GM23338 (cell line): ENCODE measurements around the gene FNDC3B. TPM values are rescaled to one million over a fixed set of nuclear protein-coding genes. Genes with fewer than 3 reads are reported as not detected.

Experiments
- ATAC-seq: fragments of 200-7000 bp; cut with Tn5 transposase; 3 replicates; pipeline ENCODE4 v1.9.1; 2020
- DNase-seq: peaks from one replicate; pipeline ENCODE4 v3.0.0-alpha.2; 2015; ENCODE audit warnings: low spot score
- H2AFZ ChIP-seq: fragments of 200-600 bp; sonication (generic); 2 replicates; pipeline ENCODE4 v1.8.0; 2016; ENCODE audit warnings: antibody characterized with exemption, mild to moderate bottlenecking, moderate library complexity
- H3F3A ChIP-seq: fragments of 200-600 bp; sonication (generic); replicated peaks from 2 replicates; pipeline ENCODE4 v1.8.0; 2017; ENCODE audit warnings: antibody characterized with exemption, mixed run types, low read depth
- H3K27ac ChIP-seq: fragments of 200-600 bp; sonication (generic); 2 replicates; pipeline ENCODE4 v1.6.1; 2016; ENCODE audit warnings: low read depth
- H3K27me3 ChIP-seq: fragments of 200-600 bp; sonication (generic); 2 replicates; pipeline ENCODE4 v1.8.0; 2016; ENCODE audit warnings: mild to moderate bottlenecking, mixed run types, moderate library complexity; ENCODE audit not compliant: insufficient read depth
- H3K36me3 ChIP-seq: fragments of 200-600 bp; sonication (generic); 2 replicates; pipeline ENCODE4 v1.8.0; 2016; ENCODE audit warnings: mild to moderate bottlenecking; ENCODE audit not compliant: insufficient read depth
- H3K4me1 ChIP-seq: fragments of 200-600 bp; sonication (generic); 2 replicates; pipeline ENCODE4 v1.8.0; 2016; ENCODE audit warnings: mild to moderate bottlenecking, moderate library complexity; ENCODE audit not compliant: insufficient read depth
- H3K4me2 ChIP-seq: fragments of 200-600 bp; sonication (generic); 2 replicates; pipeline ENCODE4 v1.7.1; 2017; ENCODE audit warnings: mixed run types
- H3K4me3 ChIP-seq: fragments of 200-600 bp; sonication (generic); 2 replicates; pipeline ENCODE4 v1.6.1; 2016; ENCODE audit warnings: mixed run types
- H3K79me2 ChIP-seq: fragments of 200-600 bp; sonication (generic); replicated peaks from 2 replicates; pipeline ENCODE4 v1.8.0; 2017; ENCODE audit warnings: mild to moderate bottlenecking; ENCODE audit not compliant: insufficient read depth
- H3K9me2 ChIP-seq: fragments of 200-600 bp; sonication (generic); 2 replicates; pipeline ENCODE4 v1.8.0; 2017; ENCODE audit not compliant: insufficient read depth
- H4K20me1 ChIP-seq: fragments of 200-600 bp; sonication (generic); replicated peaks from 2 replicates; pipeline ENCODE4 v1.8.0; 2017; ENCODE audit warnings: mild to moderate bottlenecking; ENCODE audit not compliant: insufficient read depth
- H3K27ac Mint-ChIP-seq: 2 replicates; pipeline ENCODE4 v1.8.0; 2020; ENCODE audit warnings: inconsistent platforms, mild to moderate bottlenecking, moderate library complexity, mixed read lengths
- H3K27me3 Mint-ChIP-seq: 3 replicates; pipeline ENCODE4 v1.8.0; 2022; ENCODE audit warnings: low read depth, mild to moderate bottlenecking, moderate library complexity, mixed read lengths, inconsistent platforms; ENCODE audit not compliant: insufficient read depth, poor library complexity
- H3K36me3 Mint-ChIP-seq: 3 replicates; pipeline ENCODE4 v1.8.0; 2021; ENCODE audit warnings: low read depth, mild to moderate bottlenecking, inconsistent platforms, moderate library complexity, mixed read lengths
- H3K4me1 Mint-ChIP-seq: 3 replicates; pipeline ENCODE4 v1.8.0; 2020; ENCODE audit warnings: mild to moderate bottlenecking, inconsistent platforms, mixed read lengths
- H3K4me3 Mint-ChIP-seq: 3 replicates; pipeline ENCODE4 v1.8.0; 2021; ENCODE audit warnings: moderate library complexity, mild to moderate bottlenecking, inconsistent platforms, mixed read lengths
- H3K9me3 Mint-ChIP-seq: 3 replicates; pipeline ENCODE4 v1.8.0; 2020; ENCODE audit warnings: moderate library complexity, mild to moderate bottlenecking, inconsistent platforms, mixed read lengths
- CREB1 ChIP-seq: fragments of 250-450 bp; sonication (Bioruptor Pico); IDR thresholded peaks from 2 replicates; pipeline ENCODE4 v1.5.0; 2020; ENCODE audit warnings: low read depth, mild to moderate bottlenecking, moderate library complexity
- EZH2 ChIP-seq: fragments of 200-600 bp; sonication (generic); IDR thresholded peaks from one replicate; pipeline ENCODE4 v1.8.0; 2017; ENCODE audit warnings: antibody characterized with exemption, mild to moderate bottlenecking, low read depth; ENCODE audit not compliant: unreplicated experiment
- EZH2phosphoT487 ChIP-seq: fragments of 200-600 bp; sonication (generic); IDR thresholded peaks from one replicate; pipeline ENCODE4 v1.8.1; 2018; ENCODE audit warnings: antibody characterized with exemption; ENCODE audit not compliant: unreplicated experiment
- JUNB ChIP-seq: IDR thresholded peaks from one replicate; pipeline ENCODE4 v1.6.1; 2016; ENCODE audit warnings: antibody characterized with exemption; ENCODE audit not compliant: unreplicated experiment
- NANOG ChIP-seq: IDR thresholded peaks from 2 replicates; pipeline ENCODE4 v1.6.1; 2016; ENCODE audit warnings: antibody characterized with exemption, borderline replicate concordance
- POLR2AphosphoS5 ChIP-seq: IDR thresholded peaks from 2 replicates; pipeline ENCODE4 v1.6.1; 2016; ENCODE audit warnings: antibody characterized with exemption, low read depth
- STAT1 ChIP-seq: IDR thresholded peaks from one replicate; pipeline ENCODE4 v1.6.1; 2016; ENCODE audit warnings: antibody characterized with exemption; ENCODE audit not compliant: unreplicated experiment
- ZNF114 ChIP-seq: fragments of 250-450 bp; sonication (Bioruptor Pico); IDR thresholded peaks from 2 replicates; pipeline ENCODE4 v1.5.0; 2020; ENCODE audit warnings: mild to moderate bottlenecking, moderate library complexity
- ZNF331 ChIP-seq: fragments of 250-450 bp; sonication (Bioruptor Pico); IDR thresholded peaks from 2 replicates; pipeline ENCODE4 v1.5.0; 2020; ENCODE audit warnings: low read depth, mild to moderate bottlenecking, moderate library complexity
- polyA plus RNA-seq: library from polyadenylated mRNA; unstranded; fragments of >200 nt; fragmentation: Nextera tagmentation; extraction: Ambion mirVana; gene quantifications from 2 replicates; pipeline ENCODE4 v1.2.1, GENCODE V29; 2016
- total RNA-seq: library from RNA; depleted of rRNA; stranded (reverse); fragments of >200 nt; shearing (Covaris generic); gene quantifications from 2 replicates; pipeline ENCODE4 v1.2.3, GENCODE V29; 2014
- TF ChIP-seq, protein P1 (sequence below), 2 experiments: fragments of 200-600 bp in 1 of 2; sonication (generic) in 1 of 2; conservative IDR thresholded peaks; 2 replicates each; pipeline versions ENCODE4 v1.5.1 to v1.6.1; 2016 to 2017; ENCODE audit warnings: antibody characterized with exemption in 2 of 2, low read depth in 2 of 2, mild to moderate bottlenecking in 2 of 2, moderate library complexity in 1 of 2
- TF ChIP-seq, protein P2 (sequence below): IDR thresholded peaks from one replicate; pipeline ENCODE4 v1.6.1; 2018; ENCODE audit warnings: antibody characterized with exemption; ENCODE audit not compliant: unreplicated experiment
- TF ChIP-seq, protein P3 (sequence below): fragments of 250-450 bp; sonication (Bioruptor Pico); IDR thresholded peaks from 2 replicates; pipeline ENCODE4 v1.5.0; 2020; ENCODE audit warnings: mild to moderate bottlenecking, moderate library complexity
- TF ChIP-seq, protein P4 (sequence below): IDR thresholded peaks from 2 replicates; pipeline ENCODE4 v1.6.1; 2016; ENCODE audit warnings: antibody characterized with exemption

The FNDC3B gene
- total and polyA plus RNA-seq, 2 experiments from 2014 or later = 19.1 to 55.4 TPM

DNA sequence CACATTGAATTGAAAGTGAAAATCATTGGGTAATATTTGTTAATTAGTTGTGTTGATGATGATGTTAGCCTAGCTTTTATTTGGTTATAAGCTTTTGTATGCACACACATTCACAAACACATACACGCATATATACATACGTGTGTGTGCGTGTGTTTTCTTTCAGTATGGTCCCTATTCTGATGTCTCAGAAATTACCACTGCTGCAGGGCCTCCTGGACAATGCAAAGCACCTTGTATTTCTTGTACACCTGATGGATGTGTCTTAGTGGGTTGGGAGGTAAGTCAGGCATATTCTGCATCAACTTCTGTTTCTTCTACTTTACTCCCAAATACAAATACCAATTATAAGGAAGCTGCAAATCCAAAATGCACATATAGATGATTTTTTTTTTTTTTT lies 306.8 kb downstream of the FNDC3B start:
- peaks cover 67% of the 10 kb centered on the region for H3K36me3 Mint-ChIP-seq
- no peak for DNase-seq
- peaks cover 32% of the 10 kb centered on the region for H3K36me3 ChIP-seq
- no peak overlapping the region for H3K4me3 Mint-ChIP-seq
- H3K4me1 Mint-ChIP-seq = no peaks in the 10 kb centered on the region
- H3K27me3 ChIP-seq = no peaks in the 10 kb centered on the region
- TF ChIP-seq ZNF331 (CRISPR knock-in tag) = no peak
- no peak for TF ChIP-seq EZH2phosphoT487
- TF ChIP-seq NANOG = no peak
- TF ChIP-seq JUNB = no peak
- no peak for TF ChIP-seq POLR2AphosphoS5
- TF ChIP-seq, protein P1, sequence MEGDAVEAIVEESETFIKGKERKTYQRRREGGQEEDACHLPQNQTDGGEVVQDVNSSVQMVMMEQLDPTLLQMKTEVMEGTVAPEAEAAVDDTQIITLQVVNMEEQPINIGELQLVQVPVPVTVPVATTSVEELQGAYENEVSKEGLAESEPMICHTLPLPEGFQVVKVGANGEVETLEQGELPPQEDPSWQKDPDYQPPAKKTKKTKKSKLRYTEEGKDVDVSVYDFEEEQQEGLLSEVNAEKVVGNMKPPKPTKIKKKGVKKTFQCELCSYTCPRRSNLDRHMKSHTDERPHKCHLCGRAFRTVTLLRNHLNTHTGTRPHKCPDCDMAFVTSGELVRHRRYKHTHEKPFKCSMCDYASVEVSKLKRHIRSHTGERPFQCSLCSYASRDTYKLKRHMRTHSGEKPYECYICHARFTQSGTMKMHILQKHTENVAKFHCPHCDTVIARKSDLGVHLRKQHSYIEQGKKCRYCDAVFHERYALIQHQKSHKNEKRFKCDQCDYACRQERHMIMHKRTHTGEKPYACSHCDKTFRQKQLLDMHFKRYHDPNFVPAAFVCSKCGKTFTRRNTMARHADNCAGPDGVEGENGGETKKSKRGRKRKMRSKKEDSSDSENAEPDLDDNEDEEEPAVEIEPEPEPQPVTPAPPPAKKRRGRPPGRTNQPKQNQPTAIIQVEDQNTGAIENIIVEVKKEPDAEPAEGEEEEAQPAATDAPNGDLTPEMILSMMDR (conservative IDR thresholded peaks at IDR 0.05; ENCODE audit: low read depth in 2 of 2) = no peak
- TF ChIP-seq STAT1 = no peak
- TF ChIP-seq, protein P2, sequence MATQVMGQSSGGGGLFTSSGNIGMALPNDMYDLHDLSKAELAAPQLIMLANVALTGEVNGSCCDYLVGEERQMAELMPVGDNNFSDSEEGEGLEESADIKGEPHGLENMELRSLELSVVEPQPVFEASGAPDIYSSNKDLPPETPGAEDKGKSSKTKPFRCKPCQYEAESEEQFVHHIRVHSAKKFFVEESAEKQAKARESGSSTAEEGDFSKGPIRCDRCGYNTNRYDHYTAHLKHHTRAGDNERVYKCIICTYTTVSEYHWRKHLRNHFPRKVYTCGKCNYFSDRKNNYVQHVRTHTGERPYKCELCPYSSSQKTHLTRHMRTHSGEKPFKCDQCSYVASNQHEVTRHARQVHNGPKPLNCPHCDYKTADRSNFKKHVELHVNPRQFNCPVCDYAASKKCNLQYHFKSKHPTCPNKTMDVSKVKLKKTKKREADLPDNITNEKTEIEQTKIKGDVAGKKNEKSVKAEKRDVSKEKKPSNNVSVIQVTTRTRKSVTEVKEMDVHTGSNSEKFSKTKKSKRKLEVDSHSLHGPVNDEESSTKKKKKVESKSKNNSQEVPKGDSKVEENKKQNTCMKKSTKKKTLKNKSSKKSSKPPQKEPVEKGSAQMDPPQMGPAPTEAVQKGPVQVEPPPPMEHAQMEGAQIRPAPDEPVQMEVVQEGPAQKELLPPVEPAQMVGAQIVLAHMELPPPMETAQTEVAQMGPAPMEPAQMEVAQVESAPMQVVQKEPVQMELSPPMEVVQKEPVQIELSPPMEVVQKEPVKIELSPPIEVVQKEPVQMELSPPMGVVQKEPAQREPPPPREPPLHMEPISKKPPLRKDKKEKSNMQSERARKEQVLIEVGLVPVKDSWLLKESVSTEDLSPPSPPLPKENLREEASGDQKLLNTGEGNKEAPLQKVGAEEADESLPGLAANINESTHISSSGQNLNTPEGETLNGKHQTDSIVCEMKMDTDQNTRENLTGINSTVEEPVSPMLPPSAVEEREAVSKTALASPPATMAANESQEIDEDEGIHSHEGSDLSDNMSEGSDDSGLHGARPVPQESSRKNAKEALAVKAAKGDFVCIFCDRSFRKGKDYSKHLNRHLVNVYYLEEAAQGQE = no peak
- TF ChIP-seq, protein P3, sequence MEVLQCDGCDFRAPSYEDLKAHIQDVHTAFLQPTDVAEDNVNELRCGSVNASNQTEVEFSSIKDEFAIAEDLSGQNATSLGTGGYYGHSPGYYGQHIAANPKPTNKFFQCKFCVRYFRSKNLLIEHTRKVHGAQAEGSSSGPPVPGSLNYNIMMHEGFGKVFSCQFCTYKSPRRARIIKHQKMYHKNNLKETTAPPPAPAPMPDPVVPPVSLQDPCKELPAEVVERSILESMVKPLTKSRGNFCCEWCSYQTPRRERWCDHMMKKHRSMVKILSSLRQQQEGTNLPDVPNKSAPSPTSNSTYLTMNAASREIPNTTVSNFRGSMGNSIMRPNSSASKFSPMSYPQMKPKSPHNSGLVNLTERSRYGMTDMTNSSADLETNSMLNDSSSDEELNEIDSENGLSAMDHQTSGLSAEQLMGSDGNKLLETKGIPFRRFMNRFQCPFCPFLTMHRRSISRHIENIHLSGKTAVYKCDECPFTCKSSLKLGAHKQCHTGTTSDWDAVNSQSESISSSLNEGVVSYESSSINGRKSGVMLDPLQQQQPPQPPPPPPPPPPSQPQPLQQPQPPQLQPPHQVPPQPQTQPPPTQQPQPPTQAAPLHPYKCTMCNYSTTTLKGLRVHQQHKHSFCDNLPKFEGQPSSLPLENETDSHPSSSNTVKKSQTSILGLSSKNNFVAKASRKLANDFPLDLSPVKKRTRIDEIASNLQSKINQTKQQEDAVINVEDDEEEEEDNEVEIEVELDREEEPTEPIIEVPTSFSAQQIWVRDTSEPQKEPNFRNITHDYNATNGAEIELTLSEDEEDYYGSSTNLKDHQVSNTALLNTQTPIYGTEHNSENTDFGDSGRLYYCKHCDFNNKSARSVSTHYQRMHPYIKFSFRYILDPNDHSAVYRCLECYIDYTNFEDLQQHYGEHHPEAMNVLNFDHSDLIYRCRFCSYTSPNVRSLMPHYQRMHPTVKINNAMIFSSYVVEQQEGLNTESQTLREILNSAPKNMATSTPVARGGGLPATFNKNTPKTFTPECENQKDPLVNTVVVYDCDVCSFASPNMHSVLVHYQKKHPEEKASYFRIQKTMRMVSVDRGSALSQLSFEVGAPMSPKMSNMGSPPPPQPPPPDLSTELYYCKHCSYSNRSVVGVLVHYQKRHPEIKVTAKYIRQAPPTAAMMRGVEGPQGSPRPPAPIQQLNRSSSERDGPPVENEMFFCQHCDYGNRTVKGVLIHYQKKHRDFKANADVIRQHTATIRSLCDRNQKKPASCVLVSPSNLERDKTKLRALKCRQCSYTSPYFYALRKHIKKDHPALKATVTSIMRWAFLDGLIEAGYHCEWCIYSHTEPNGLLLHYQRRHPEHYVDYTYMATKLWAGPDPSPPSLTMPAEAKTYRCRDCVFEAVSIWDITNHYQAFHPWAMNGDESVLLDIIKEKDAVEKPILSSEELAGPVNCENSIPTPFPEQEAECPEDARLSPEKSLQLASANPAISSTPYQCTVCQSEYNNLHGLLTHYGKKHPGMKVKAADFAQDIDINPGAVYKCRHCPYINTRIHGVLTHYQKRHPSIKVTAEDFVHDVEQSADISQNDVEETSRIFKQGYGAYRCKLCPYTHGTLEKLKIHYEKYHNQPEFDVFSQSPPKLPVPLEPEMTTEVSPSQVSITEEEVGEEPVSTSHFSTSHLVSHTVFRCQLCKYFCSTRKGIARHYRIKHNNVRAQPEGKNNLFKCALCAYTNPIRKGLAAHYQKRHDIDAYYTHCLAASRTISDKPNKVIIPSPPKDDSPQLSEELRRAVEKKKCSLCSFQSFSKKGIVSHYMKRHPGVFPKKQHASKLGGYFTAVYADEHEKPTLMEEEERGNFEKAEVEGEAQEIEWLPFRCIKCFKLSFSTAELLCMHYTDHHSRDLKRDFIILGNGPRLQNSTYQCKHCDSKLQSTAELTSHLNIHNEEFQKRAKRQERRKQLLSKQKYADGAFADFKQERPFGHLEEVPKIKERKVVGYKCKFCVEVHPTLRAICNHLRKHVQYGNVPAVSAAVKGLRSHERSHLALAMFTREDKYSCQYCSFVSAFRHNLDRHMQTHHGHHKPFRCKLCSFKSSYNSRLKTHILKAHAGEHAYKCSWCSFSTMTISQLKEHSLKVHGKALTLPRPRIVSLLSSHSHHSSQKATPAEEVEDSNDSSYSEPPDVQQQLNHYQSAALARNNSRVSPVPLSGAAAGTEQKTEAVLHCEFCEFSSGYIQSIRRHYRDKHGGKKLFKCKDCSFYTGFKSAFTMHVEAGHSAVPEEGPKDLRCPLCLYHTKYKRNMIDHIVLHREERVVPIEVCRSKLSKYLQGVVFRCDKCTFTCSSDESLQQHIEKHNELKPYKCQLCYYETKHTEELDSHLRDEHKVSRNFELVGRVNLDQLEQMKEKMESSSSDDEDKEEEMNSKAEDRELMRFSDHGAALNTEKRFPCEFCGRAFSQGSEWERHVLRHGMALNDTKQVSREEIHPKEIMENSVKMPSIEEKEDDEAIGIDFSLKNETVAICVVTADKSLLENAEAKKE (CRISPR knock-in tag) = no peak
- TF ChIP-seq, protein P4, sequence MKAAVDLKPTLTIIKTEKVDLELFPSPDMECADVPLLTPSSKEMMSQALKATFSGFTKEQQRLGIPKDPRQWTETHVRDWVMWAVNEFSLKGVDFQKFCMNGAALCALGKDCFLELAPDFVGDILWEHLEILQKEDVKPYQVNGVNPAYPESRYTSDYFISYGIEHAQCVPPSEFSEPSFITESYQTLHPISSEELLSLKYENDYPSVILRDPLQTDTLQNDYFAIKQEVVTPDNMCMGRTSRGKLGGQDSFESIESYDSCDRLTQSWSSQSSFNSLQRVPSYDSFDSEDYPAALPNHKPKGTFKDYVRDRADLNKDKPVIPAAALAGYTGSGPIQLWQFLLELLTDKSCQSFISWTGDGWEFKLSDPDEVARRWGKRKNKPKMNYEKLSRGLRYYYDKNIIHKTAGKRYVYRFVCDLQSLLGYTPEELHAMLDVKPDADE = no peak
- TF ChIP-seq ZNF114 (CRISPR knock-in tag) = no peak
- TF ChIP-seq CREB1 = no peak
- TF ChIP-seq EZH2 = no peak
- H3F3A ChIP-seq = no peaks in the 10 kb centered on the region
- no peaks in the 10 kb centered on the region for H3K4me1 ChIP-seq
- ATAC-seq = no peak
- H3K9me3 Mint-ChIP-seq = no peaks in the 10 kb centered on the region
- 0 out of 2 replicates have a peak, but pooled peaks cover 2% of the 10 kb centered on the region for H3K9me2 ChIP-seq
- H3K4me2 ChIP-seq = no peak overlapping the region
- no peaks in the 10 kb centered on the region; the same call in 1 of the 2 replicates for H4K20me1 ChIP-seq
- no peak overlapping the region for H2AFZ ChIP-seq
- H3K4me3 ChIP-seq = no peak overlapping the region
- no peak overlapping the region for H3K27ac ChIP-seq
- H3K27me3 Mint-ChIP-seq = peaks cover 4% of the 10 kb centered on the region
- no peaks in the 10 kb centered on the region for H3K79me2 ChIP-seq
- no peak overlapping the region for H3K27ac Mint-ChIP-seq
